Ishikawa (cell line): ENCODE data around the gene SLC12A6.

Experiments used
- CEBPB ChIP-seq: IDR thresholded peaks from 2 replicates; pipeline ENCODE4 v1.6.1; 2012
- EGR1 ChIP-seq: IDR thresholded peaks from 2 replicates; pipeline ENCODE4 v1.6.1; 2012
- EP300 ChIP-seq: IDR thresholded peaks from 2 replicates; pipeline ENCODE4 v1.6.1; 2012; ENCODE audit warnings: borderline replicate concordance
- FOXM1 ChIP-seq: IDR thresholded peaks from 2 replicates; pipeline ENCODE4 v1.6.1; 2012; ENCODE audit warnings: low read depth, borderline replicate concordance
- NFIC ChIP-seq: IDR thresholded peaks from 2 replicates; pipeline ENCODE4 v1.6.1; 2012
- RAD21 ChIP-seq: IDR thresholded peaks from 2 replicates; pipeline ENCODE4 v1.6.1; 2012; ENCODE audit warnings: low read depth
- TAF1 ChIP-seq: IDR thresholded peaks from 2 replicates; pipeline ENCODE4 v1.6.1; 2012; ENCODE audit warnings: low read depth, mild to moderate bottlenecking
- TCF12 ChIP-seq: IDR thresholded peaks from 2 replicates; pipeline ENCODE4 v1.6.1; 2012; ENCODE audit warnings: low read depth
- TEAD4 ChIP-seq: IDR thresholded peaks from 2 replicates; pipeline ENCODE4 v1.6.1; 2012
- YY1 ChIP-seq: IDR thresholded peaks from 2 replicates; pipeline ENCODE4 v1.6.1; 2012; ENCODE audit warnings: low read depth
- TF ChIP-seq, protein P1 (sequence below): IDR thresholded peaks from 2 replicates; pipeline ENCODE4 v1.6.1; 2012
- TF ChIP-seq, protein P2 (sequence below): IDR thresholded peaks from 2 replicates; pipeline ENCODE4 v1.6.1; 2012; ENCODE audit warnings: low read depth, mild to moderate bottlenecking

GRCh38 chr15:34292621-34293020, 45.0 kb downstream of the SLC12A6 start:
- TF ChIP-seq TAF1 (no peak), RAD21 (no peak), TEAD4 (no peak), EP300 (no peak), NFIC (no peak), YY1 (no peak), CEBPB (no peak), EGR1 (no peak), FOXM1 (no peak), TCF12 (no peak)
- TF ChIP-seq, protein P1, sequence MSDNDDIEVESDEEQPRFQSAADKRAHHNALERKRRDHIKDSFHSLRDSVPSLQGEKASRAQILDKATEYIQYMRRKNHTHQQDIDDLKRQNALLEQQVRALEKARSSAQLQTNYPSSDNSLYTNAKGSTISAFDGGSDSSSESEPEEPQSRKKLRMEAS: no peak
- TF ChIP-seq, protein P2, sequence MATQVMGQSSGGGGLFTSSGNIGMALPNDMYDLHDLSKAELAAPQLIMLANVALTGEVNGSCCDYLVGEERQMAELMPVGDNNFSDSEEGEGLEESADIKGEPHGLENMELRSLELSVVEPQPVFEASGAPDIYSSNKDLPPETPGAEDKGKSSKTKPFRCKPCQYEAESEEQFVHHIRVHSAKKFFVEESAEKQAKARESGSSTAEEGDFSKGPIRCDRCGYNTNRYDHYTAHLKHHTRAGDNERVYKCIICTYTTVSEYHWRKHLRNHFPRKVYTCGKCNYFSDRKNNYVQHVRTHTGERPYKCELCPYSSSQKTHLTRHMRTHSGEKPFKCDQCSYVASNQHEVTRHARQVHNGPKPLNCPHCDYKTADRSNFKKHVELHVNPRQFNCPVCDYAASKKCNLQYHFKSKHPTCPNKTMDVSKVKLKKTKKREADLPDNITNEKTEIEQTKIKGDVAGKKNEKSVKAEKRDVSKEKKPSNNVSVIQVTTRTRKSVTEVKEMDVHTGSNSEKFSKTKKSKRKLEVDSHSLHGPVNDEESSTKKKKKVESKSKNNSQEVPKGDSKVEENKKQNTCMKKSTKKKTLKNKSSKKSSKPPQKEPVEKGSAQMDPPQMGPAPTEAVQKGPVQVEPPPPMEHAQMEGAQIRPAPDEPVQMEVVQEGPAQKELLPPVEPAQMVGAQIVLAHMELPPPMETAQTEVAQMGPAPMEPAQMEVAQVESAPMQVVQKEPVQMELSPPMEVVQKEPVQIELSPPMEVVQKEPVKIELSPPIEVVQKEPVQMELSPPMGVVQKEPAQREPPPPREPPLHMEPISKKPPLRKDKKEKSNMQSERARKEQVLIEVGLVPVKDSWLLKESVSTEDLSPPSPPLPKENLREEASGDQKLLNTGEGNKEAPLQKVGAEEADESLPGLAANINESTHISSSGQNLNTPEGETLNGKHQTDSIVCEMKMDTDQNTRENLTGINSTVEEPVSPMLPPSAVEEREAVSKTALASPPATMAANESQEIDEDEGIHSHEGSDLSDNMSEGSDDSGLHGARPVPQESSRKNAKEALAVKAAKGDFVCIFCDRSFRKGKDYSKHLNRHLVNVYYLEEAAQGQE: no peak
